Fibroblast of lung (primary cell): Measurements from ENCODE around the gene CDK15.

ENCODE experiments used
- CTCF ChIP-seq, 2 donors: IDR thresholded peaks in 1 of 2; conservative IDR thresholded peaks in 1 of 2; 1 replicate in 1 of 2; 2 replicates in 1 of 2; pipeline ENCODE4 v1.5.1; 2011 to 2012; ENCODE audit warnings: low read length in 2 of 2, control low read depth in 1 of 2, inconsistent platforms in 1 of 2, low read depth in 1 of 2, mild to moderate bottlenecking in 1 of 2
- EZH2 ChIP-seq: IDR thresholded peaks from 2 replicates; pipeline ENCODE4 v1.5.1; 2012; ENCODE audit warnings: low read length, control low read depth, mild to moderate bottlenecking; ENCODE audit errors: missing control alignments

GRCh38 chr2:201882353-201883090 is 76.2 kb downstream of the CDK15 start:
- TF ChIP-seq CTCF (conservative IDR thresholded peaks at IDR 0.05 in 1 of 2, IDR thresholded peaks at IDR 0.05 in 1 of 2; ENCODE audit: low read depth in 1 of 2, low read length in 2 of 2) (no peak), EZH2 (no peak)
